ENCODE measurements around the gene ZNF630.
"Not testable (repeated sequence)": the region's sequence is repeated elsewhere in the genome, so short reads cannot be mapped to it uniquely, and the experiment has no call there.

Gene ZNF630

DNA sequence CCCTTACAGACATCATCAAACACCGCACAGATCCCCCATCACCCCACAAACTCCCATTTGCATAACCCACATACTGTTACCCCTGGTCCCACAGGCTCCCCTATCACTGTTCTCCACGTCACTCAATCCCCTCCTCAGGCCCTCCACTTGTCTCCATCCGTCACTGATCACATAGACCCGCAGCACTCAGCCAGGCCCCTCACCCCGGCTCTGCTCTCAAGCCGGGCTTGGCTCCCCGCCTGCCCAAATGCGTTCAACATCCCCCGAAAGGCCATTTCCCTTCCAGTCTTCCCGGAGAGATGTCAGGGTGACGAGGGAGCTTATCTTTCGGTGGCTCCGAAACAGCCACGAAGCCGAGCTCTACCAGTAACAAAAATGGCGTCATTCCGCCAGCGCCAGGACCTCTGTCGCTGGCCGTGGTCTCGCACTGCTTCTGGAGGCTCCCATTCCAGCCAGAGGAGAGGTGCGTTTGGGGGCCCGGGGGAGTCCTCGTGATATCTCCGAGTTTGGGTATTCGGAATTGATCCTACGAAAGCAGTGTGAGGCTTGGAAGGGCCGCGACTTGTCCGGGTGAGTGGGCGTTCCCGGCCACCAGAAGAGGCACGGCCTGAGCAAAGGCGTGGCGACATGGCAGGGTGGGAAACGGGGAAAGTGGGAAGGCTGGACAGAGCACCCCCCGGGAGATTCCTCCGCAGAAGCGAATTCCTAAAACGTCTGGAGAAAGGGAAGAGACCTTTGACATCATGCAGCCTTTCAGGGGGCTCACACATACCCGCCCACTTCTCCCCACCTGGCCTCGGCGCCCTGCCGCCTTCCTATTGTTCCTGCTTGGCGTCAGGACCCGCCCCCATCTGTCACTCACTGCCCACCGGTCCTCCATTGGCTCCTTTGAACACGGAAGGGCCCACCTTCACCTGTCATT, at the start of gene ZNF630:
TSS of gene ZNF630 (minus strand) at position 577 of the 922 bp plus-strand sequence. CDS start 4,754 bp downstream, outside the sequence.
- peak in 13 of 14 donors; percentile 0 to 82 (median 50) for DNase-seq

DNA sequence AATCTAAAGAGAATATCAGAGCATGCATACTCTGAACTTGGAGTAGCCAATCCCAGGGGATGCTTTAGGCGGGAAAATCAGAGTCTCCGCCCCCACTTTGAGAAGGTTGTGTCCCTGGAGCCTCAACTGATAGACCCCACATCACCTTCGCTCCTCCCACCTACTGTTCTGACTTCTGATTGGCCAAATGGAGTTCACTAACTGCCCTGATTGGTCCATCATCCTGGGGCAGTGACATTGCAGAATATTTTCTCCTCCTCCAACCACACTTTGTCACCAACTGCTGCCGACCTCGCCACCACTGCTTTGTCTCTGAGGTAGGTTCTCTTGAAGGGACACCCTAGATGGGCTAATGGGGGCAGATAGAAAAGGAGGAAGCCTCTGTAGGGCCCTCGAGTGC, 36.3 kb upstream of the ZNF630 start:
- no peak for DNase-seq

DNA sequence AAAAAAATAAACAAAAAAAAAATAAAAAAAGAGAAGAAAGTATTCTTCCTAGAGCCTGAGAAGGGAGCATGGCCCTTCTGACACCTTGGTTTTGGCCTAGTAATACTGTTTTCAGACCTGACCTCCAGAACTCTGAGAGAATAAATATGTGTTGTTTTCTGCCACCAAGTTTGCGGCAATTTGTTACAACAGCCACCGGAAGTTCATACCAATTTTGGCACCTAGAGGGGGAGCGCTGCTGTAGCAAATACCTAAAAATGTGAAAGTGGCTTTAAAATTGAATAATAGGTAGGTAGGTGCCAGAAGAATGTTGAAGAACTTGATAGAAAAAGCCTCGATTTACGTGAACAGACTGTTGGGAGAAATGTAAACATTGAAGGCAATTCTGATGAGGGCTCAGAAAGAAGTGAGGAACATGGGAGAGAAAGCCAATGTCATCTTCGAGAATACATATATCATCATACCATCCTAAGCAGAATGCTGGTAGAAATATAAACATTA, 31.5 kb upstream of the ZNF630 start:
- no peak for DNase-seq

DNA sequence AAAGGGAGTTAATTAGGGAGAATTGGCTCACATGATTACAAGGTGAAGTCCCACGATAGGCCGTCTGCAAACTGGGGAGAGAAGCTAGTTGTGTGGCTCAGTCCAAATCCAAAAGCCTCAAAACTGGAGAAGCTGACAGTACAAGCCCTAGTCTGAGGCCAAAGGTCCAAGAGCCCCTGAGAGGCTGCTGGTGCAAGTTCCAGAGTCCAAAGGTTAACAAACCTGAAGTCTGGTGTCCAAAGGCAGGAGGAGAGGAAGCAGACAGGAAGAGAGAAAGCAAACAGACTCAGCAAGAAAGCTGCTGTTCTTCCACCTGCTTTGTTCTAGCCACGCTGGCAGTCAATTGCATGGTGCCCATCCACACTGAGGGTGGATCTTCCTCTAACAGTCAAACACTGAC, 30.0 kb upstream of the ZNF630 start:
- no peak for DNase-seq

GRCh38 chrX:48092558-48092957, 21.1 kb upstream of the ZNF630 start:
- DNase-seq: not testable (repeated sequence)

GRCh38 chrX:48090123-48090522, 18.7 kb upstream of the ZNF630 start:
- DNase-seq: no peak

DNA sequence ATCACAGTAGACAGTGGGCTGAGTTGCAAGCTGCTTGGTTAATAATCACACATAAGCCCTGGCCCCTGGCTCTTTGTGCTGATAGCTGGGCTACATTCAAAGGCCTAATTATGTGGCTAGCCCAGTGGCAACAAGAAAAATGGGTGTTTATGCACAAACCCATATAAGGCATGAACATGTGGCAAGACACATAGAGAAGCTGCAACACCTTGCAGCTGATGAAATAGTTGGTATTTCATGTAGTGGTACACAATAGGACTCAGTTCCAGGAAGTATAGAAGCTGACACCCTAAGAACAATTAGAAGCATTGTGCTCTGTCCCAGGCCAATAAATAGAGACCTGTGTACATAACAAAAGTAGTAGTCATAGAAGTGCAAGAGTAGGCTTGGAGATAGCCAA, 14.6 kb upstream of the ZNF630 start:
- no peak for DNase-seq

- DNase-seq: no peak
These were observed 12.3 kb upstream of the ZNF630 start for GRCh38 chrX:48083706-48084105.

- DNase-seq: peak in 7 of 14 donors; percentile 0 to 8 (median 2)
These were observed 11.8 kb upstream of the ZNF630 start for GRCh38 chrX:48083212-48083611.

- DNase-seq: no peak
These were observed 4.9 kb upstream of the ZNF630 start for GRCh38 chrX:48076343-48076742.

DNA sequence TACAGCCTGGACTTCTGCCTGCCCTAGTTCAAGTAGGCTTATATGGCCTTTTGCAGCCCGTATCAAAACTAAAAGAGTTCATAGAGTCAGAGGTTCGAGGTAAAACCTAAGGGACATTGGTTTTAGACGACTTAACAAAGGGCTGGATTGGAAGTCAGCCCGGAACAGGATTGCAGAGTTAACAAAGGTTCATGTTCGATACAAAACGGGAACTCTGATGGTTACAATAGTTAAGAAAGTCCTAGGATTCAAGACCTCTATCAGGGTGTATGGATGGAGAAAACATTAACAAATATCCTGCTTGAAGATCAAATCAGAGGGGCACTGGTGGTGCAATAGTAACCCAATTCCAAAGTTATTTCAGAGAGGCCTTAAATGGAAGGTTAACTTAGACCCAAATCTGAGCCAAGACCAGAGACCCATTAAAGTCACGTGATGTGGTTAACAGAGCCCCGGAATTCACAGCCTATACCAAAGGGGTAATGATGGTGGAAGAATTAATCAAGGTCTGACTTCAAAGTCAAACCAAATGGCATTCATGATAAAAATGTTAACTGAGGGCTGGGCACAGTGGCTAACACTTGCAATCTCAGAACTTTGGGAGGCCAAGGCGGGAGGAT, 656 bp upstream of the ZNF630 start:
- no peak for DNase-seq

- no peak for DNase-seq
These were observed 3.1 kb downstream of the ZNF630 start for GRCh38 chrX:48068096-48068887.

DNA sequence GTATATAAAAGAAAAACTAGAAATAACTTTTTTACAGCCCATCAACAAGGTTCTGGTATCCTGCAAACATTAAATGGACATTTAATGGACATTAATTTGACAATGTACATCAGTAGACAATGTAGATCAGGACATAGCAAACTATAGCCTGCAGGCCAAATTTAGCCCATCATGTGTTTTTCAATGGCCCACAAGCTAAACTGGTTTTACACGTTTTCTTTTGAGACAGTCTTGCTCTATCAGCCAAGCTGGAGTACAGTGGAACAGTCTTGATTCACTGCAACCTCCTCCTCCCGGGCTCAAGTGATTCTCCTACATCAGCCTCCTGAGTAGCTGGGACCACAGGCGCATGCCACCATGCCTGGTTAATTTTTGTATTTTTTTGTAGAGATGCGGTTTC, 7.2 kb downstream of the ZNF630 start:
- DNase-seq: no peak

DNA sequence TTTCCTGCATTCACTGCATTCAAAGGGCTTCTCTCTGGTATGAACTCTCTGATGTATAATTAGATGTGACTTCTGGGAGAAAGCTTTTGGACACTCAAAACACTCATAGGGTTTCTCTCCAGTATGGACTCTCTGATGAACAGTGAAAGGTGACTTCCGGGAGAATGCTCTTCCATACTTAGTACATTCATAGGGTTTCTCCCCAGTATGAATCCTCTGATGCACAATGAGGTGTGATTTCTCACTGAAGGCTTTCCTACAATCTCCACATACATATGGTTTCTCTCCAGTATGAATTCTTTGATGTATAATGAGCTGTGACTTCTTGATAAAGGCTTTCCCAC, 12.2 kb downstream of the ZNF630 start:
- no peak for DNase-seq

GRCh38 chrX:48058621-48059295, 12.7 kb downstream of the ZNF630 start:
- no peak for DNase-seq

DNA sequence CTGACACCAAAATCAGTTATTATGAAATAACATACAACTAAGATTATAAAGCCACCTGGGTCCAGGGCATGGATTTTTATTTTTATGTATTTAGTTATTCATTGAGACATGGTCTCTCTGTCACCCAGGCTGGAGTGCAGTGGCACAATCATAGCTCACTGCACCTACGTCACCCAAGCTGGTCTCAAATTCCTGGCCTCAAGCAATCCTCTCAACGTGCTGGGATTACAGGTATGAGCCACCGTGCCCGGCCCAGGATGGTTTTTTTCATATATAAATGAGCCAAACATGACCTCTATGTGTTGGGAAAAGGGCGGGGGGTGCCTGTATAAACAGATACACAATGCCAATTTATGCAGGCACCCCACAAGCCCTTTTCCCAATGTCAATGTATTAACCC, 24.6 kb downstream of the ZNF630 start:
- DNase-seq: no peak

DNA sequence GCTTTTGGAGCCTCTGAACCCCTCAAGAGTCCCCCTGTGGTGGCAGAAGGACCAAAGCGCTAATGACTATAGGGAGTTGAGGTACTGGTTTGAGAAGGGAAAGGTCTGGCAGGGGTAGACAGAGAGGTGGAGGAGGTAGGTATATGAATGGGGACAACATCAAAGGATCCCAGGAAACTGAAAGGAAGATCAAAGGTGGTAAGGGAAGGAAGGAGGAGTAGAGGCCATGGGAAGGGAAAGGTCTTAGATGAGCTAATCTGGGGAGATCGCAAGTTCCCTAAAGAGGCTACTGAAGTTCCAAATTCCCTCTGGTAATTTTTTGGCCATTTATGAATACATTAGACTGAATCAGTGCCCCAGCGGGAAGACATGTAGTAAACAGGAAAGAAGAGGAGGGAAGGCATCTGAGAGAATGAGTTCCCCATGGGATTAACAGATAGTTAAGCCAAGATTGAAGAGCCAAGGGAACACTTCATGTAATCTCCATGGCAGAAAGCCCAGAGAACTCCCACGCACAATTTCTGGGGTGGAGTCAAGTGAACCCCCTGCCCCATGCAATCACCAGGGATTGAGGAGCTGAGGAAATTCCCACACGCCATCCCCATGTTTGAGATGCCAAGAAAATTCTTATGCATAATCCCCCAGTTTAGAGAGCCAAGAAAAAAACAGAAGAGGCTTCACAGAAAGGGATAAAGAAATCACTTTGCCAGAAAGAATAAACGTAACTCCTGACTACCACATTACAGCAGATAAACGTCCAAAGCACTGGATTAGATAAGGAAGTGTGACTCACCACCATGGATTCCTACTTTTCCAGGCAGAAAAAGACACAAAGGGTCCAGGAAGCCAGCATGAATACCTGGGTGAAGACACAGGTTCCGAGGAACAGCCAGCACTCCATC, 25.8 kb downstream of the ZNF630 start:
- no peak for DNase-seq

DNA sequence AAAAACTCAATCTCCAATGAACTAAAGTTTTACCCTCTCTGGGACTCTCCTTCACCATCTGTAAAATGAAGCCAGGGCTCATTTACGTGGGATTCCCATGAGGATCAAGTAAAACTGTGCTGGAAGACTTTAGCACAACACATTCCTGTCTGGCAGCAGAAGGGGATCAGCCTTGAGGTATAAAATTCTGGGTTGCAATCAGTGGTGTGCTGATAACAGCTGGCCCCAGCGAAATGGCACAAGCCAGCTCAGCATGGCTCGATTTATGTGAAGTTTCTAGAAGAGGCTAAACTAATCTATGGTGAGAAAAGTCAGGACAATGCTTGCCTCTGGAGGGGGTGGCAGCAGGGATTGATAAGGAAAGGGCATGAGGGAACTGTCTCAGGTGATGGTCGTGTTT, 28.4 kb downstream of the ZNF630 start:
- DNase-seq: no peak

- no peak for DNase-seq
These were observed 35.5 kb downstream of the ZNF630 start for GRCh38 chrX:48035891-48036290.

DNA sequence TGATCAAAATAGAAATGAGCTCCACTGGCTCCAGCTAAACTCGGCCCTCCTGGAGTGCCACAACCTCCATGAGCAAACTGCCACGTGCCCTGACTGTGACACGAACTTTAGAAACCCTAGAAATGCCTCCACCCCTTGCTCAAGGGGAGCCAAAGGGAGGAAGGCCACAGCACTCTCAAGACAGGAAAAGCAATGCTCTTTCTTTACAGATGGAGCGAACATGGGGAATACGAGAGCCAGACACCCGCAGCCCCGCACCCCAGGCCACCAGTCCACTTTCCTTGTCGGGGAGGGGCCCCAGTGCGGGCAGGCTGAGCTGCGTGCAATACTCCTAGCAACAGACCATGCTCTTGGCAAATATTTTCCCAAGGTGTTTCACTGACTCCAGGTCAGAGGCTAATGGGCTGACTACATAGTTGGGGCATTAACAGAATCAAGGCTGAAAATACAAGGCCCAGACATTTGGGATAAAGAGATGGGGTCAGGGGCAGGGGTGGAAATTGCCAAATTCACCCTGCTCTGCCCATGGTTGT, 40.7 kb downstream of the ZNF630 start:
- DNase-seq: not testable (repeated sequence)

DNA sequence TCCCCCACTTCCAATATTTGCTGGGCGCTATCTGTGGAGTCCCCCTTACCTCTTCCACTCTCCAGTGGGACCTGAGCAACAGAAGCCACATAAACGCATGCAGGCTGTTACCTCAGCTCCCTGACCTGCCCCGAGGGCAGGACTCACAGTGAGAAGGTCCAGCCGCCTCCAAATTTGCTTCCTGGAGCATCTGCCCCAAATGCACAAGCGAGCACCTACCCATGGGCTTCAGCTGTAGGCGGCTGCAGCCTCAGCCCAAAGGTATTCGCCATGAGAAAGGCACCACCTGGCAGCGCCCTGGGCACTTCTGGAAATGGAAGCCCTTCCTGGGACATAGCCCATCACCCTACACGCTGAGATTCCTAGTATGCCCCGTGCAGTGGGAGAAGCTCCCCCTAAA, 41.2 kb downstream of the ZNF630 start:
- DNase-seq: no peak
